Measurements from ENCODE around the gene POLR1C.

GRCh38 chr6:43481075-43481474 lies 35.8 kb upstream of the POLR1C start:
- TF ChIP-seq, protein P1, sequence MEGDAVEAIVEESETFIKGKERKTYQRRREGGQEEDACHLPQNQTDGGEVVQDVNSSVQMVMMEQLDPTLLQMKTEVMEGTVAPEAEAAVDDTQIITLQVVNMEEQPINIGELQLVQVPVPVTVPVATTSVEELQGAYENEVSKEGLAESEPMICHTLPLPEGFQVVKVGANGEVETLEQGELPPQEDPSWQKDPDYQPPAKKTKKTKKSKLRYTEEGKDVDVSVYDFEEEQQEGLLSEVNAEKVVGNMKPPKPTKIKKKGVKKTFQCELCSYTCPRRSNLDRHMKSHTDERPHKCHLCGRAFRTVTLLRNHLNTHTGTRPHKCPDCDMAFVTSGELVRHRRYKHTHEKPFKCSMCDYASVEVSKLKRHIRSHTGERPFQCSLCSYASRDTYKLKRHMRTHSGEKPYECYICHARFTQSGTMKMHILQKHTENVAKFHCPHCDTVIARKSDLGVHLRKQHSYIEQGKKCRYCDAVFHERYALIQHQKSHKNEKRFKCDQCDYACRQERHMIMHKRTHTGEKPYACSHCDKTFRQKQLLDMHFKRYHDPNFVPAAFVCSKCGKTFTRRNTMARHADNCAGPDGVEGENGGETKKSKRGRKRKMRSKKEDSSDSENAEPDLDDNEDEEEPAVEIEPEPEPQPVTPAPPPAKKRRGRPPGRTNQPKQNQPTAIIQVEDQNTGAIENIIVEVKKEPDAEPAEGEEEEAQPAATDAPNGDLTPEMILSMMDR (IDR thresholded peaks at IDR 0.05; ENCODE audit: insufficient read depth, low read length, poor library complexity, severe bottlenecking) = no peak
- TF ChIP-seq EZH2phosphoT487 (conservative IDR thresholded peaks at IDR 0.05; ENCODE audit: low read length) = no peak
